ENCODE data around the gene MRPL17.

Gene MRPL17

DNA sequence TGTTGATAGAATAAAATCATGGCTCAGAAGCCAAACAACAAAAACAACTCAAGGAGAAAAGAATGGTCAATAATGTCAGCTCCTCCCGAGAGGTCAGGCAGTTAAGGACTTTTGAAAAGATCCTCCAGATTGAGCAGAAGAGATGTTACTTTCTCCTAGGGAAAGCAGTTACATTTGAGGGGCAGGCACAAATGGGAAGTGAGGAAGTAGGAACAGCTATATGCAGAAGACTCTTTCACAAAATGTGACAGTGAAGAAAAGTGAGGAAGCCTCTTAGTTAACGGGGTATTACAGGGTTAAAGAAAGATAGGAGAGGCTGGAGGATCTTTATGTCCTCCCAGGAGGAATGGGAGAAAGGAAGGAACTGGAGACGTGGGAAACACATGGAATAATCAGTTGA lies 31.0 kb downstream of the MRPL17 start:
- no peak for DNase-seq
- Histone ChIP-seq H3K27me3 (ENCODE audit: control insufficient read depth in 1 of 2, insufficient read depth in 1 of 2, low read length in 2 of 2) (peaks cover 62 to 73% of the 10 kb centered on the region in 2 experiments), H3K36me3 (ENCODE audit: control insufficient read depth in 1 of 2, insufficient read depth in 2 of 2, low read depth in 1 of 2, low read length in 2 of 2) (no peaks in the 10 kb centered on the region), H3K4ac (ENCODE audit: low read depth in 1 of 2, low read length in 2 of 2) (no peak overlapping the region), H3K4me2 (ENCODE audit: low read length, poor library complexity, severe bottlenecking) (no peak overlapping the region), H4K91ac (ENCODE audit: low read length) (no peak overlapping the region), H3K4me1 (ENCODE audit: control insufficient read depth, insufficient read depth, low read depth, low read length) (peaks cover 8% of the 10 kb centered on the region), H3K14ac (ENCODE audit: low read length in 2 of 2) (no peak overlapping the region), H2AFZ (ENCODE audit: low read depth, low read length) (no peak overlapping the region), H3K79me1 (replicated peaks; ENCODE audit: low read length, poor library complexity, severe bottlenecking) (no peaks in the 10 kb centered on the region), H3K4me3 (ENCODE audit: insufficient read depth in 1 of 2, low read depth in 1 of 2, low read length in 2 of 2) (no peak overlapping the region), H2BK15ac (ENCODE audit: low read depth, poor library complexity, severe bottlenecking) (no peak overlapping the region), H3K9me3 (ENCODE audit: control insufficient read depth, low read length) (no peaks in the 10 kb centered on the region), H2AK5ac (ENCODE audit: low read length, severe bottlenecking) (no peak overlapping the region), H2BK5ac (ENCODE audit: low read depth, low read length, poor library complexity, severe bottlenecking) (no peak overlapping the region), H3K27ac (ENCODE audit: low read length, poor library complexity, severe bottlenecking) (no peak overlapping the region), H2BK120ac (ENCODE audit: low read depth, low read length) (no peak overlapping the region), H2BK12ac (ENCODE audit: low read length in 2 of 2) (no peak overlapping the region), H4K8ac (ENCODE audit: low read length) (no peak overlapping the region), H3K23ac (ENCODE audit: low read length in 2 of 2) (no peak overlapping the region), H3K18ac (ENCODE audit: low read depth in 1 of 2, low read length in 2 of 2) (no peak overlapping the region), H3K9ac (ENCODE audit: low read length) (no peak overlapping the region)
- 69% methylated on average over 3 of the region's 3 CpGs for WGBS

DNA sequence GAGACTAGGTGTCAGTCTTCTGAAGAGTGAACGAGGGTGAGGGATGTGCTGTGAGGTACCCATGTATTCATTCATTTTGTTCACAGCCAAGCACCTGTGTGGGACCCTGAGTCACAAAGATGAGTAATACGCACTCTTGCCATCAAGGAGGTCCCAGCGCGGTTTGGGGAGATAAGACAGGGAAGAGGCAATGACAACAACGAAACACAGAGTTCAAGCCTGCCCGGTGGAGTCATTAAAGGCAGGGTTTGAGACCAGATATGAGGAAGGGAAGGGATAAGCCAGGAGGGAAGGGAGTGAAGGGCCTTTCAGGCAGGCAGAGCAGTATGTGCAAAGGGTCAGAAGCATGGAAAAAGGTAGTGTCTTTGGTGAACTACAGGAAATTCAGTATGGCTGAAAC lies 32.2 kb downstream of the MRPL17 start:
- H2BK15ac ChIP-seq (ENCODE audit: low read depth, poor library complexity, severe bottlenecking) = no peak overlapping the region
- H3K27ac ChIP-seq (ENCODE audit: low read length, poor library complexity, severe bottlenecking) = no peak overlapping the region
- WGBS = 21% methylated on average over 6 of the region's 6 CpGs
- no peak overlapping the region for H3K4me2 ChIP-seq (ENCODE audit: low read length, poor library complexity, severe bottlenecking)
- H4K8ac ChIP-seq (ENCODE audit: low read length) = peak overlapping the region; percentile 56
- no peak overlapping the region for H3K9ac ChIP-seq (ENCODE audit: low read length)
- no peaks in the 10 kb centered on the region for H3K79me1 ChIP-seq (replicated peaks; ENCODE audit: low read length, poor library complexity, severe bottlenecking)
- H3K27me3 ChIP-seq (ENCODE audit: control insufficient read depth in 1 of 2, insufficient read depth in 1 of 2, low read length in 2 of 2) = peaks cover 51 to 64% of the 10 kb centered on the region in 2 experiments
- no peak overlapping the region for H2BK5ac ChIP-seq (ENCODE audit: low read depth, low read length, poor library complexity, severe bottlenecking)
- H3K18ac ChIP-seq (ENCODE audit: low read depth in 1 of 2, low read length in 2 of 2) = peak overlapping the region in 1 of 2 experiments; percentile 48
- H3K14ac ChIP-seq (ENCODE audit: low read length in 2 of 2) = peak overlapping the region in 1 of 2 experiments; percentile 81
- H3K9me3 ChIP-seq (ENCODE audit: control insufficient read depth, low read length) = no peaks in the 10 kb centered on the region
- DNase-seq = no peak
- no peak overlapping the region for H2AFZ ChIP-seq (ENCODE audit: low read depth, low read length)
- peaks cover 20% of the 10 kb centered on the region for H3K4me1 ChIP-seq (ENCODE audit: control insufficient read depth, insufficient read depth, low read depth, low read length)
- H2BK120ac ChIP-seq (ENCODE audit: low read depth, low read length) = no peak overlapping the region
- H3K4me3 ChIP-seq (ENCODE audit: insufficient read depth in 1 of 2, low read depth in 1 of 2, low read length in 2 of 2) = no peak overlapping the region
- H4K91ac ChIP-seq (ENCODE audit: low read length) = no peak overlapping the region
- no peak overlapping the region for H2AK5ac ChIP-seq (ENCODE audit: low read length, severe bottlenecking)
- peak overlapping the region in 1 of 2 experiments; percentile 72 for H2BK12ac ChIP-seq (ENCODE audit: low read length in 2 of 2)
- no peaks in the 10 kb centered on the region for H3K36me3 ChIP-seq (ENCODE audit: control insufficient read depth in 1 of 2, insufficient read depth in 2 of 2, low read depth in 1 of 2, low read length in 2 of 2)
- H3K23ac ChIP-seq (ENCODE audit: low read length in 2 of 2) = peak overlapping the region in 1 of 2 experiments; percentile 95
- peak overlapping the region in 1 of 2 experiments; percentile 66 for H3K4ac ChIP-seq (ENCODE audit: low read depth in 1 of 2, low read length in 2 of 2)

DNA sequence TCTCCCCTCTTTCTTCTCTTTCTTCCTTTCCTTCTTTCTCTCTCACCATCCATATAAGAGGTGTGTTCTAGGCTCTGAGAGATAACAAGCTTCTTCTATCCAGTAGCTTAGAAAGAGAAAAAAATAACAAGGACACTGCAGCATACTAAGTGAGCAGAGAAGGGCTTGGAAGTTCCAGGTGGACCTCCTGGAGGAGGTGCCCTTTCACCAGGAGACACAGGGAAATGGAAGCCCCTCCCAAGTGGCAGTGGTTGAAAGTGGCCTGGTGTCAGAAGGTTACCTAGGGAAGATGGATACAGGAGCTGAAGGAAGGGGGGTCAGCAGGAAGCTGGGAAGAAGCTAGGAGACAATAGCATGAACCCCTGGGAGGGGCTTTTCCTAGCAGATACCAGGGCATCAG lies 33.0 kb downstream of the MRPL17 start:
- no peak for DNase-seq
- no peak overlapping the region for H2BK15ac ChIP-seq (ENCODE audit: low read depth, poor library complexity, severe bottlenecking)
- H2AK5ac ChIP-seq (ENCODE audit: low read length, severe bottlenecking) = no peak overlapping the region
- H2BK12ac ChIP-seq (ENCODE audit: low read length in 2 of 2) = no peak overlapping the region
- H2BK120ac ChIP-seq (ENCODE audit: low read depth, low read length) = no peak overlapping the region
- H3K4me1 ChIP-seq (ENCODE audit: control insufficient read depth, insufficient read depth, low read depth, low read length) = peaks cover 17% of the 10 kb centered on the region
- no peak overlapping the region for H3K27ac ChIP-seq (ENCODE audit: low read length, poor library complexity, severe bottlenecking)
- H4K91ac ChIP-seq (ENCODE audit: low read length) = no peak overlapping the region
- H4K8ac ChIP-seq (ENCODE audit: low read length) = no peak overlapping the region
- H2BK5ac ChIP-seq (ENCODE audit: low read depth, low read length, poor library complexity, severe bottlenecking) = no peak overlapping the region
- no peak overlapping the region for H3K4me2 ChIP-seq (ENCODE audit: low read length, poor library complexity, severe bottlenecking)
- H3K14ac ChIP-seq (ENCODE audit: low read length in 2 of 2) = no peak overlapping the region
- no peak overlapping the region for H3K18ac ChIP-seq (ENCODE audit: low read depth in 1 of 2, low read length in 2 of 2)
- H3K79me1 ChIP-seq (replicated peaks; ENCODE audit: low read length, poor library complexity, severe bottlenecking) = no peaks in the 10 kb centered on the region
- no peak overlapping the region for H3K9ac ChIP-seq (ENCODE audit: low read length)
- H3K9me3 ChIP-seq (ENCODE audit: control insufficient read depth, low read length) = no peaks in the 10 kb centered on the region
- H3K4ac ChIP-seq (ENCODE audit: low read depth in 1 of 2, low read length in 2 of 2) = no peak overlapping the region
- no peak overlapping the region for H3K4me3 ChIP-seq (ENCODE audit: insufficient read depth in 1 of 2, low read depth in 1 of 2, low read length in 2 of 2)
- peaks cover 48 to 68% of the 10 kb centered on the region in 2 experiments for H3K27me3 ChIP-seq (ENCODE audit: control insufficient read depth in 1 of 2, insufficient read depth in 1 of 2, low read length in 2 of 2)
- no peak overlapping the region for H2AFZ ChIP-seq (ENCODE audit: low read depth, low read length)
- H3K23ac ChIP-seq (ENCODE audit: low read length in 2 of 2) = no peak overlapping the region
- no peaks in the 10 kb centered on the region for H3K36me3 ChIP-seq (ENCODE audit: control insufficient read depth in 1 of 2, insufficient read depth in 2 of 2, low read depth in 1 of 2, low read length in 2 of 2)

DNA sequence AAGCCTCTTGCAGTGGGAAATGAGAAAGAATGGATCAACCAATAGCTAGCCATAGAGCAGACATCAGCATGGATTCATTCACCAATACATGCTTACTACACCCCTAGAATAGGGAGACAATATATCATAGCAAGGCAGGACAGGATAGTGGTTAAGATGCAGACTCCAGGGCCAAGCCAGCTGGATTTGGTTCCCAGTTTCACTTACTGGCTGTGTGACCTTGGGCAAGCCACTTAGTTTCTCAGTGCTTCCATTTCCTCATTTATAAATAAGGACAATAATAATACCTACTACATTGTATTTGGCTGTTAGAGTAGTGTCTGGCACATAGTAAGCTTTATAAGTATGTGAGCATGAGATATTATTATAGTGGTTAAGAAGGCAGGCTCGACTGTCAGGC lies 34.6 kb downstream of the MRPL17 start:
- Histone ChIP-seq H3K4me2 (ENCODE audit: low read length, poor library complexity, severe bottlenecking) (no peak overlapping the region), H3K4ac (ENCODE audit: low read depth in 1 of 2, low read length in 2 of 2) (no peak overlapping the region), H3K18ac (ENCODE audit: low read depth in 1 of 2, low read length in 2 of 2) (no peak overlapping the region), H2BK5ac (ENCODE audit: low read depth, low read length, poor library complexity, severe bottlenecking) (no peak overlapping the region), H2BK12ac (ENCODE audit: low read length in 2 of 2) (peak overlapping the region in 1 of 2 experiments; percentile 45), H4K91ac (ENCODE audit: low read length) (no peak overlapping the region), H3K4me1 (ENCODE audit: control insufficient read depth, insufficient read depth, low read depth, low read length) (peaks cover 14% of the 10 kb centered on the region), H2BK15ac (ENCODE audit: low read depth, poor library complexity, severe bottlenecking) (no peak overlapping the region), H4K8ac (ENCODE audit: low read length) (no peak overlapping the region), H2AK5ac (ENCODE audit: low read length, severe bottlenecking) (no peak overlapping the region), H3K4me3 (ENCODE audit: insufficient read depth in 1 of 2, low read depth in 1 of 2, low read length in 2 of 2) (no peak overlapping the region), H3K27ac (ENCODE audit: low read length, poor library complexity, severe bottlenecking) (no peak overlapping the region), H3K9ac (ENCODE audit: low read length) (no peak overlapping the region), H3K14ac (ENCODE audit: low read length in 2 of 2) (no peak overlapping the region), H3K9me3 (ENCODE audit: control insufficient read depth, low read length) (peaks cover 4% of the 10 kb centered on the region), H3K23ac (ENCODE audit: low read length in 2 of 2) (no peak overlapping the region), H3K36me3 (ENCODE audit: control insufficient read depth in 1 of 2, insufficient read depth in 2 of 2, low read depth in 1 of 2, low read length in 2 of 2) (no peaks in the 10 kb centered on the region), H2BK120ac (ENCODE audit: low read depth, low read length) (no peak overlapping the region), H3K79me1 (replicated peaks; ENCODE audit: low read length, poor library complexity, severe bottlenecking) (no peaks in the 10 kb centered on the region), H3K27me3 (ENCODE audit: control insufficient read depth in 1 of 2, insufficient read depth in 1 of 2, low read length in 2 of 2) (peaks cover 37 to 68% of the 10 kb centered on the region in 2 experiments), H2AFZ (ENCODE audit: low read depth, low read length) (no peak overlapping the region)
- DNase-seq = no peak
- 0% methylated on average over 1 of the region's 1 CpG for WGBS

Data from mesenchymal stem cell (in vitro differentiated cells and primary cell).